ENCODE data around the gene CNTNAP2.

Gene CNTNAP2

GRCh38 chr7:148266795-148267194, 2150.2 kb downstream of the CNTNAP2 start:
- ChIA-PET POLR2A (no interaction called here), CTCF (interaction anchor here (0.8 kb wide), 1 partner anchor 12 kb away, joined by 3 read pairs; no protein-coding TSS in a partner anchor)
- Histone ChIP-seq H3K27ac (ENCODE audit: extremely low read depth, low read depth, low read length) (no peak overlapping the region), H3K4me3 (ENCODE audit: low read depth, low read length) (no peak overlapping the region), H3K9me3 (ENCODE audit: control insufficient read depth, insufficient read depth, low read depth, low read length) (no peaks in the 10 kb centered on the region), H3K4me1 (ENCODE audit: control insufficient read depth, insufficient read depth, low read length) (no peaks in the 10 kb centered on the region), H3K36me3 (ENCODE audit: control insufficient read depth in 2 of 2, insufficient read depth in 1 of 2, low read length in 2 of 2) (no peaks in the 10 kb centered on the region)
- TF ChIP-seq ZBTB1 (tag by site-specific recombination; IDR thresholded peaks at IDR 0.05) = no peak
- no peak for TF ChIP-seq INSM2 (tag by site-specific recombination; IDR thresholded peaks at IDR 0.05)
- no peak for TF ChIP-seq YY1 (tag by site-specific recombination; IDR thresholded peaks at IDR 0.05)
- no peak for TF ChIP-seq ZNF660 (tag by site-specific recombination; IDR thresholded peaks at IDR 0.05)
- TF ChIP-seq ZNF148 (tag by site-specific recombination; IDR thresholded peaks at IDR 0.05; ENCODE audit: borderline replicate concordance) = no peak
- TF ChIP-seq ZNF510 (tag by site-specific recombination; IDR thresholded peaks at IDR 0.05; ENCODE audit: insufficient replicate concordance) = no peak
- no peak for TF ChIP-seq ZNF514 (tag by site-specific recombination; IDR thresholded peaks at IDR 0.05)
- no peak for TF ChIP-seq ZSCAN16 (tag by site-specific recombination; IDR thresholded peaks at IDR 0.05)
- TF ChIP-seq, protein P1, sequence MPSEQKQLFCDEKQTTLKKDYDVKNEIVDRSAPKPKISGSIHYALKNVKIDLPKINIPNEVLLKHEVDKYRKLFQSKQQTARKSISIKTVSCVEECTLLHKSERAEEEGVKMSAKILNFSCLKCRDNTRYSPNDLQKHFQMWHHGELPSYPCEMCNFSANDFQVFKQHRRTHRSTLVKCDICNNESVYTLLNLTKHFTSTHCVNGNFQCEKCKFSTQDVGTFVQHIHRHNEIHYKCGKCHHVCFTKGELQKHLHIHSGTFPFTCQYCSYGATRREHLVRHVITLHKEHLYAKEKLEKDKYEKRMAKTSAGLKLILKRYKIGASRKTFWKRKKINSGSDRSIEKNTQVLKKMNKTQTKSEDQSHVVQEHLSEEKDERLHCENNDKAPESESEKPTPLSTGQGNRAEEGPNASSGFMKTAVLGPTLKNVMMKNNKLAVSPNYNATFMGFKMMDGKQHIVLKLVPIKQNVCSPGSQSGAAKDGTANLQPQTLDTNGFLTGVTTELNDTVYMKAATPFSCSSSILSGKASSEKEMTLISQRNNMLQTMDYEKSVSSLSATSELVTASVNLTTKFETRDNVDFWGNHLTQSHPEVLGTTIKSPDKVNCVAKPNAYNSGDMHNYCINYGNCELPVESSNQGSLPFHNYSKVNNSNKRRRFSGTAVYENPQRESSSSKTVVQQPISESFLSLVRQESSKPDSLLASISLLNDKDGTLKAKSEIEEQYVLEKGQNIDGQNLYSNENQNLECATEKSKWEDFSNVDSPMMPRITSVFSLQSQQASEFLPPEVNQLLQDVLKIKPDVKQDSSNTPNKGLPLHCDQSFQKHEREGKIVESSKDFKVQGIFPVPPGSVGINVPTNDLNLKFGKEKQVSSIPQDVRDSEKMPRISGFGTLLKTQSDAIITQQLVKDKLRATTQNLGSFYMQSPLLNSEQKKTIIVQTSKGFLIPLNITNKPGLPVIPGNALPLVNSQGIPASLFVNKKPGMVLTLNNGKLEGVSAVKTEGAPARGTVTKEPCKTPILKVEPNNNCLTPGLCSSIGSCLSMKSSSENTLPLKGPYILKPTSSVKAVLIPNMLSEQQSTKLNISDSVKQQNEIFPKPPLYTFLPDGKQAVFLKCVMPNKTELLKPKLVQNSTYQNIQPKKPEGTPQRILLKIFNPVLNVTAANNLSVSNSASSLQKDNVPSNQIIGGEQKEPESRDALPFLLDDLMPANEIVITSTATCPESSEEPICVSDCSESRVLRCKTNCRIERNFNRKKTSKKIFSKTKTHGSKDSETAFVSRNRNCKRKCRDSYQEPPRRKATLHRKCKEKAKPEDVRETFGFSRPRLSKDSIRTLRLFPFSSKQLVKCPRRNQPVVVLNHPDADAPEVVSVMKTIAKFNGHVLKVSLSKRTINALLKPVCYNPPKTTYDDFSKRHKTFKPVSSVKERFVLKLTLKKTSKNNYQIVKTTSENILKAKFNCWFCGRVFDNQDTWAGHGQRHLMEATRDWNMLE (tag by site-specific recombination; conservative IDR thresholded peaks at IDR 0.05; ENCODE audit: low read depth) = no peak
- no peak for TF ChIP-seq SP7 (tag by site-specific recombination; IDR thresholded peaks at IDR 0.05)
- TF ChIP-seq ZNF692 (tag by site-specific recombination; IDR thresholded peaks at IDR 0.05) = no peak
- TF ChIP-seq GLI2 (tag by site-specific recombination; IDR thresholded peaks at IDR 0.05; ENCODE audit: borderline replicate concordance, low read depth) = no peak
- no peak for TF ChIP-seq ZNF530 (tag by site-specific recombination; IDR thresholded peaks at IDR 0.05; ENCODE audit: low read depth)
- TF ChIP-seq, protein P2, sequence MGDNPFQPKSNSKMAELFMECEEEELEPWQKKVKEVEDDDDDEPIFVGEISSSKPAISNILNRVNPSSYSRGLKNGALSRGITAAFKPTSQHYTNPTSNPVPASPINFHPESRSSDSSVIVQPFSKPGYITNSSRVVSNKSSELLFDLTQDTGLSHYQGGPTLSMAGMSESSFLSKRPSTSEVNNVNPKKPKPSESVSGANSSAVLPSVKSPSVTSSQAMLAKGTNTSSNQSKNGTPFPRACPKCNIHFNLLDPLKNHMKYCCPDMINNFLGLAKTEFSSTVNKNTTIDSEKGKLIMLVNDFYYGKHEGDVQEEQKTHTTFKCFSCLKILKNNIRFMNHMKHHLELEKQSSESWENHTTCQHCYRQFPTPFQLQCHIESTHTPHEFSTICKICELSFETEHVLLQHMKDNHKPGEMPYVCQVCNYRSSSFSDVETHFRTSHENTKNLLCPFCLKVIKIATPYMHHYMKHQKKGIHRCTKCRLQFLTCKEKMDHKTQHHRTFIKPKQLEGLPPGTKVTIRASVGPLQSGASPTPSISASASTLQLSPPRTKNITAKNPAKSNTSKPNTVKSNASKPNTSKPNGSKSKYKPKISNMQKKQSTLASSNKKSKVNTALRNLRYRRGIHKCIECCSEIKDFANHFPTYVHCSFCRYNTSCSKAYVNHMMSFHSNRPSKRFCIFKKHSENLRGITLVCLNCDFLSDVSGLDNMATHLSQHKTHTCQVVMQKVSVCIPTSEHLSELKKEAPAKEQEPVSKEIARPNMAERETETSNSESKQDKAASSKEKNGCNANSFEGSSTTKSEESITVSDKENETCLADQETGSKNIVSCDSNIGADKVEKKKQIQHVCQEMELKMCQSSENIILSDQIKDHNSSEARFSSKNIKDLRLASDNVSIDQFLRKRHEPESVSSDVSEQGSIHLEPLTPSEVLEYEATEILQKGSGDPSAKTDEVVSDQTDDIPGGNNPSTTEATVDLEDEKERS (tag by site-specific recombination; IDR thresholded peaks at IDR 0.05) = no peak
- TF ChIP-seq ZBTB17 (tag by site-specific recombination; IDR thresholded peaks at IDR 0.05) = no peak
- no peak for TF ChIP-seq ZNF768 (tag by site-specific recombination; IDR thresholded peaks at IDR 0.05)
- TF ChIP-seq ATF2 (tag by site-specific recombination; IDR thresholded peaks at IDR 0.05; ENCODE audit: low read depth) = no peak
- TF ChIP-seq MZF1 (tag by site-specific recombination; IDR thresholded peaks at IDR 0.05; ENCODE audit: borderline replicate concordance) = no peak
